Retinal pigment epithelial cell (primary cell): ENCODE results near the gene SUMO2.
"Not testable (repeated sequence)": the region's sequence is repeated elsewhere in the genome, so short reads cannot be mapped to it uniquely, and the experiment has no call there.

Source experiments
- DNase-seq: peaks from one replicate; pipeline ENCODE4 v3.0.0-alpha.2; 2010; ENCODE audit warnings: low read depth
- H3K4me3 ChIP-seq: 2 replicates; pipeline ENCODE4 v1.5.1; 2011; ENCODE audit warnings: mild to moderate bottlenecking, low read length, control low read depth, moderate library complexity
- TF ChIP-seq, protein P1 (sequence below): conservative IDR thresholded peaks from 2 replicates; pipeline ENCODE4 v1.5.1; 2011; ENCODE audit warnings: low read depth, low read length, control low read depth, inconsistent platforms

SUMO2 gene

DNA sequence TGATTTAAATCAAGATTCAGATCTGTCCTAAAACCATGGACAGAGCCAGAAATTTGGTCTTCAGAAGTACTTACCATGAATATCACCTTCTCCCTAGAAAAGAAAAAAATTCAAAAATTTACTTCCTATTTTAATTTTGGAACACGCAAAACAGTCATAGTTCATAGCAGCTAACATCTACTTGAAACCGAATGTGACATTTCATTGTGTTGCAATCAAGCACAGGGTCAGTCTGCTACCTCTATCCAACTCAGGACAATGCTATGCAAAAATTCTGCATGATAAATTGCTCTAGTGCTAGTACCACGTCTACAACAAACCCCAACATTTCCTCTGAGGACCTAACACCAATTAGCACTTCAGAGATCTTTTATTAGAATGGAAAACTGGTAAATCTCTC lies 36.2 kb downstream of the SUMO2 start:
- no peak overlapping the region for H3K4me3 ChIP-seq
- no peak for DNase-seq
- TF ChIP-seq, protein P1, sequence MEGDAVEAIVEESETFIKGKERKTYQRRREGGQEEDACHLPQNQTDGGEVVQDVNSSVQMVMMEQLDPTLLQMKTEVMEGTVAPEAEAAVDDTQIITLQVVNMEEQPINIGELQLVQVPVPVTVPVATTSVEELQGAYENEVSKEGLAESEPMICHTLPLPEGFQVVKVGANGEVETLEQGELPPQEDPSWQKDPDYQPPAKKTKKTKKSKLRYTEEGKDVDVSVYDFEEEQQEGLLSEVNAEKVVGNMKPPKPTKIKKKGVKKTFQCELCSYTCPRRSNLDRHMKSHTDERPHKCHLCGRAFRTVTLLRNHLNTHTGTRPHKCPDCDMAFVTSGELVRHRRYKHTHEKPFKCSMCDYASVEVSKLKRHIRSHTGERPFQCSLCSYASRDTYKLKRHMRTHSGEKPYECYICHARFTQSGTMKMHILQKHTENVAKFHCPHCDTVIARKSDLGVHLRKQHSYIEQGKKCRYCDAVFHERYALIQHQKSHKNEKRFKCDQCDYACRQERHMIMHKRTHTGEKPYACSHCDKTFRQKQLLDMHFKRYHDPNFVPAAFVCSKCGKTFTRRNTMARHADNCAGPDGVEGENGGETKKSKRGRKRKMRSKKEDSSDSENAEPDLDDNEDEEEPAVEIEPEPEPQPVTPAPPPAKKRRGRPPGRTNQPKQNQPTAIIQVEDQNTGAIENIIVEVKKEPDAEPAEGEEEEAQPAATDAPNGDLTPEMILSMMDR: no peak

DNA sequence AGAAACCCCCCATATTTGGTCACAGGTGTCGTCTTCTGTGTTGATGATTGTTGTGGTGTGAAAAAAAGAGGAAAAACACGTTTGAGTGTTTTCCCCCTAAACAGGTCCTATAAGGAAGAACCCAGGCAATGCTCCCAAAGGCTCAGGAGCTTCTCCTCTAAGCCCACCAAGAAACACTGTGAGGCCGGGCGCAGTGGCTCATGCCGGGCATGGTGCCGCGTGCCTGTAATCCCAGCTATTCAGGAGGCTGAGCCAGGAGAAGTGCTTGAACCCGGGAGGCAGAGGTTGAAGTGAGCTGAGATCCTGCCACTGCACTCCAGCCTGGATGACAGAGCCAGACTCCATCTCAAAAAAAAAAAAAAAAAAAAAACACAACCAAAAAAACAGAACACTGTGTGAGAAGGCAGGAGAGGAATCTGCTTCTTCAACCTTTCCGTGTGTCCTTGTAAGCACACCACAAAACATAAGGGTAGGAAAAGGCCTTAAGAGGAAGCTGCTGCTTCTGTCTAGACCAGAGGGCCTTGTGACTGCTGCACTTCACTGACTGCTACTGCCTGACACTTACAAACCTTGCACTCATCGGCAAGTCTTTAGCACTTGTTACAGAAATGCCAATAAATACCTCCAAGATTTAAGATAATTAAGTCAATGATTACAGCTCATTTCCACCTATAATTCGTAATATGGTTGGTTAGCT lies 37.8 kb downstream of the SUMO2 start:
- no peak for DNase-seq
- H3K4me3 ChIP-seq: no peak overlapping the region
- TF ChIP-seq, protein P1: no peak

DNA sequence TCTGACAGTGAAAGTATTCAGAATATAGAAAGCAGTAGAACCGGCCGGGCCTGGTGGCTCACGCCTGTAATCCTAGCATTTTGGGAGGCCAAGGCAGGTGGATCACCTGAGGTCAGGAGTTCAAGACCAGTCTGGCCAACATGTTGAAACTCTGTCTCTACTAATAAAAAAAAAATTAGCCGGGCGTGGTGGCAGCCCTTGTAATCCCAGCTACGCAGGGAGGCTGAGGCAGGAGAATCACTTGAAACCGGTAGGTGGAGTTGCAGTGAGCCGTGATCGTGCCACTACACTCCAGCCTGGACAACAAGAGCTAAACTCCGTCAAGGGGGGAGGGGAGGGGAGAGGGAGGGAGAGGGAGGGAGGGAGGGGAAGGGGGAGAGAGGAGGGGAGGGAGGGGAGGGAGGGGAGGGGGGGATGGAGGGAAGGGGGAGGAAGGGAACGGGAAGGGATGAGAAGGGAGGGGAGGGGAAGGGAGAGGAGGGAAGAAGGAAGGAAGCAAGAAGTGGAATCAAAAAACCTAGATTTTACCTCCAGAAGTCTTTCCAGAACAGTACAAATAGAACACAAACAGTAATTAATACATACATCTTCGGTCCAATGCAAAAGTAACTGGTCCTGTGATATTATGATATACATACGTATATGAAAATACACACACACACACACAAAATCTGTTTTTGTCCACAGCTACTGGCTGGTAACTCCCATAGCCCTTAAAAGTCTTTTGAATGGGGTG lies 40.4 kb downstream of the SUMO2 start:
- no peak overlapping the region for H3K4me3 ChIP-seq
- TF ChIP-seq, protein P1: no peak
- no peak for DNase-seq

DNA sequence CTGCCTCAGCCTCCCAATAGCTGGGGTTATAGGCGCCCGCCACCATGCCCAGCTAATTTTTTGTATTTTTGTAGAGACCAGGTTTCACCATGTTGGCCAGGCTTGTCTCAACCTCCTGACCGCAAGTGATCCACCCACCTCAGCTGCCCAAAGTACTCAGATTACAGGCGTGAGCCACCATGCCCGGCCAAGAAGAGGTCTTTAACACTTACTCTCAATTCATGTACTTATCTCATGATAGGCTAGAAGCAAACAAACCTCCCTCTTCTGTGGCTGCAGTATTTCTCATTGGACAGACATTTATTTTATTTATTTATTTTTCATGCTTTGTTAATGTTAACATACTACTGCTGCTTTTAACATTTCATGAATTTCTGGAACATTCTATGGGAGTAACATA lies 44.2 kb downstream of the SUMO2 start:
- H3K4me3 ChIP-seq: no peak overlapping the region
- TF ChIP-seq, protein P1: no peak
- DNase-seq: no peak

DNA sequence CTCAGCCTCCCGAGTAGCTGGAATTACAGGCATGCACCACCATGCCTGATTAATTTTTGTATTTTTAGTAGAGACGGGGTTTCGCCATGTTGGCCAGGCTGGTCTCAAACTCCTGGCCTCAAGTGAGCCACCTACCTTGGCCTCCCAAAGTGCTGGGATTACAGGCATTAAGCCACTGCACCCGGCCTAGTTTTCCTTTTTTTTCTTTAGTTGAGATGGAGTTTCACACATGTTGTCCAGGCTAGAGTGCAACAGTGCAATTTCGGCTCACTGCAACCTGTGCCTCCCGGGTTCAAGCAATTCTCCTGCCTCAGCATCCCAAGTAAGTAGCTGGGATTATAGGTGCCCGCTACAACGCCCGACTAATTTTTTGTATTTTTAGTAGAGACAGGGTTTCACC lies 45.0 kb downstream of the SUMO2 start:
- DNase-seq, H3K4me3 ChIP-seq: not testable (repeated sequence)

DNA sequence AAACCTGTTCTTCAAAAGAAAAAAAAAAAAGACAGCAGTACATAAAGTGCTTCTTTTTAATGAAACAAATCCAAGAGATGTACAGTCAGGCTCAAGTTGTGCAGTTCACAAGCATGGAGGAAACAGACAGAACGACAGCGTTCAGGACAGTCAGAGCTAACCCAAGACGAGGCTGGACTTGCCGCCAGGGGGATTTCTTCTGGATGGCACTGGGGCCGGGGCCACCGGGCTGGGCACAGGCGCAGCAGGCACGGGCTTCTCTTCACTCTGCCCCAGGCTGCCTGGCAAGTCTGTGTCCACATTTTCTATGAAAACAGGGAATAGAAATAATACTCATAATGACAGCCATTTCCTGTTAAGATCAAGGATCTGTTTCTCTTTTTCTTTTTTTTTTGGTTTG lies 46.8 kb downstream of the SUMO2 start:
- TF ChIP-seq, protein P1: no peak
- no peak for DNase-seq
- H3K4me3 ChIP-seq: no peak overlapping the region

DNA sequence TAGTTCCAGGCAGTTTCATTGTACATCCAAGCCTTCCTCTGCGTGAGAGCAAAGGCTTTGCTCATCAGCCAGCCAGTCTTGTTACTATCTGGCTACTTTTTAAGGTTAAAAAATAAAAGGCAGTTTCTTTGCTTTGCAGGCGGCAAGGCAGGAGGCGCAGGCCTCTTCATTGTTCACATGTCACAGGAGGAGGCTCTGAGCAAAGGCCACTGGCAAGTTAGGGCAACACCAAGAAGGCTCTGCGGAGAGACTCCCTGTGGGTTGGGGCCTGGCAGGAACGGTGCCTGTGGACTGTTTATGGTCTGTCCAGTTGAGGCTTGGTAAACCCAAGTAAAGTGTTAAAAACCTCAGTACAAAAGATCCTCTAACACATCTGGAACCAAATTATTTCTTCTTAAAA lies 47.3 kb downstream of the SUMO2 start:
- no peak for DNase-seq
- TF ChIP-seq, protein P1: no peak
- H3K4me3 ChIP-seq: no peak overlapping the region

DNA sequence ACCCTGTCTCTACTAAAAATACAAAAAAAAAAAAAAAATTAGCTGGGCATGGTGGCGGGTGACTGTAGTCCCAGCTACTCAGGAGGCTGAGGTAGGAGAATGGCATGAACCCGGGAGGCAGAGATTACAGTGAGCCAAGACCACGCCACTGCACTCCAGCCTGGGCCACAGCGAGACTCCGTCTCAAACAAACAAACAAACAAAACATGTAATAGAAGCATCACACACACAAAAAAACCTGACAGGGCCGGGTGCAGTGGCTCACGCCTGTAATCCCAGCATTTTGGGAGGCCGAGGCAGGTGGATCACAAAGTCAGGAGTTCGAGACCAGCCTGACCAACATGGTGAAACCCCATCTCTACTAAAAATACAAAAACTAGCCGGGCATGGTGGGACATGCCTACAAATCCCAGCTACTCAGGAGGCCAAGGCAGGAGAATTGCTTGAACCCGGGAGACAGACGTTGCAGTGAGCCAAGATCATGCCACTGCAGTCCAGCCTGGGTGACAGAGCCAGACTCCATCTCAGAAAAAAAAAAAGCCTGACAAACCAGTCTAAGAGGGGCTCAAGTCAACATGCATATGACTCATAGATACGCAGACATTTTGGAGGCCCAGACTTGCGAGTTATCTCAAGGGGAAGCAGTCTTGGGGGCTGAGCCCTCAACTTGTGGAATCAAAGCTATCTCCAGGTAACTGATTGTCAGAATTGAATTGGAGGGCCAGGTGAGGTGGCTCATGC lies 49.0 kb downstream of the SUMO2 start:
- H3K4me3 ChIP-seq, DNase-seq: not testable (repeated sequence)
